GM23338 (cell line): ENCODE measurements around the gene KCNC2.

ENCODE experiments used
- CREB1 ChIP-seq: fragments of 250-450 bp; sonication (Bioruptor Pico); IDR thresholded peaks from 2 replicates; pipeline ENCODE4 v1.5.0; 2020; ENCODE audit warnings: low read depth, mild to moderate bottlenecking, moderate library complexity
- EZH2 ChIP-seq: fragments of 200-600 bp; sonication (generic); IDR thresholded peaks from one replicate; pipeline ENCODE4 v1.8.0; 2017; ENCODE audit warnings: antibody characterized with exemption, mild to moderate bottlenecking, low read depth; ENCODE audit not compliant: unreplicated experiment
- EZH2phosphoT487 ChIP-seq: fragments of 200-600 bp; sonication (generic); IDR thresholded peaks from one replicate; pipeline ENCODE4 v1.8.1; 2018; ENCODE audit warnings: antibody characterized with exemption; ENCODE audit not compliant: unreplicated experiment
- JUNB ChIP-seq: IDR thresholded peaks from one replicate; pipeline ENCODE4 v1.6.1; 2016; ENCODE audit warnings: antibody characterized with exemption; ENCODE audit not compliant: unreplicated experiment
- NANOG ChIP-seq: IDR thresholded peaks from 2 replicates; pipeline ENCODE4 v1.6.1; 2016; ENCODE audit warnings: antibody characterized with exemption, borderline replicate concordance
- POLR2AphosphoS5 ChIP-seq: IDR thresholded peaks from 2 replicates; pipeline ENCODE4 v1.6.1; 2016; ENCODE audit warnings: antibody characterized with exemption, low read depth
- ZNF114 ChIP-seq: fragments of 250-450 bp; sonication (Bioruptor Pico); IDR thresholded peaks from 2 replicates; pipeline ENCODE4 v1.5.0; 2020; ENCODE audit warnings: mild to moderate bottlenecking, moderate library complexity
- ZNF331 ChIP-seq: fragments of 250-450 bp; sonication (Bioruptor Pico); IDR thresholded peaks from 2 replicates; pipeline ENCODE4 v1.5.0; 2020; ENCODE audit warnings: low read depth, mild to moderate bottlenecking, moderate library complexity
- TF ChIP-seq, protein P1 (sequence below), 2 experiments: fragments of 200-600 bp in 1 of 2; sonication (generic) in 1 of 2; conservative IDR thresholded peaks; 2 replicates each; pipeline versions ENCODE4 v1.5.1 to v1.6.1; 2016 to 2017; ENCODE audit warnings: antibody characterized with exemption in 2 of 2, low read depth in 2 of 2, mild to moderate bottlenecking in 2 of 2, moderate library complexity in 1 of 2
- TF ChIP-seq, protein P2 (sequence below): IDR thresholded peaks from one replicate; pipeline ENCODE4 v1.6.1; 2018; ENCODE audit warnings: antibody characterized with exemption; ENCODE audit not compliant: unreplicated experiment
- TF ChIP-seq, protein P3 (sequence below): IDR thresholded peaks from 2 replicates; pipeline ENCODE4 v1.6.1; 2016; ENCODE audit warnings: antibody characterized with exemption

DNA sequence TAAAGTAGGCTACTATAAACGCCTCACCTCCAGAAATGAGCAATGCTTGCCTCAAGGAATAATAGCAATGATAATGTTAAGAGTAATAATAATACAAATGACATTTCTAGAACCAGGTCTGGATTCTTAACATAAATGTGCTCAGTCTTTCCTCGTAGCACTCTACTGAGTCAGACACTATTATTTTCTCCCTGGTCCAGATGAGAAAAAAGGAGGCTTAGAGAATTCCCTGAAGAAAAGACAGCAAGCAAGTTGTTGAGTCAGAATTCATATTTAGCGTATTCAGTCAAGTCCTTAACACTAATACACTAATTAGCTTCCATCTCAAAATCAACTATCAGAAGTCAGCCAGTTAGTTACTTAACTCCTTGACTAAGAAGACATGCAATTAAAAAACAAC, 13.2 kb downstream of the KCNC2 start:
- TF ChIP-seq, protein P1, sequence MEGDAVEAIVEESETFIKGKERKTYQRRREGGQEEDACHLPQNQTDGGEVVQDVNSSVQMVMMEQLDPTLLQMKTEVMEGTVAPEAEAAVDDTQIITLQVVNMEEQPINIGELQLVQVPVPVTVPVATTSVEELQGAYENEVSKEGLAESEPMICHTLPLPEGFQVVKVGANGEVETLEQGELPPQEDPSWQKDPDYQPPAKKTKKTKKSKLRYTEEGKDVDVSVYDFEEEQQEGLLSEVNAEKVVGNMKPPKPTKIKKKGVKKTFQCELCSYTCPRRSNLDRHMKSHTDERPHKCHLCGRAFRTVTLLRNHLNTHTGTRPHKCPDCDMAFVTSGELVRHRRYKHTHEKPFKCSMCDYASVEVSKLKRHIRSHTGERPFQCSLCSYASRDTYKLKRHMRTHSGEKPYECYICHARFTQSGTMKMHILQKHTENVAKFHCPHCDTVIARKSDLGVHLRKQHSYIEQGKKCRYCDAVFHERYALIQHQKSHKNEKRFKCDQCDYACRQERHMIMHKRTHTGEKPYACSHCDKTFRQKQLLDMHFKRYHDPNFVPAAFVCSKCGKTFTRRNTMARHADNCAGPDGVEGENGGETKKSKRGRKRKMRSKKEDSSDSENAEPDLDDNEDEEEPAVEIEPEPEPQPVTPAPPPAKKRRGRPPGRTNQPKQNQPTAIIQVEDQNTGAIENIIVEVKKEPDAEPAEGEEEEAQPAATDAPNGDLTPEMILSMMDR (conservative IDR thresholded peaks at IDR 0.05; ENCODE audit: low read depth in 2 of 2), result no peak
- TF ChIP-seq EZH2phosphoT487 (no peak), ZNF331 (CRISPR knock-in tag) (no peak), ZNF114 (CRISPR knock-in tag) (no peak), POLR2AphosphoS5 (no peak), CREB1 (CRISPR knock-in tag) (no peak), EZH2 (no peak), JUNB (no peak), NANOG (no peak)
- TF ChIP-seq, protein P2, sequence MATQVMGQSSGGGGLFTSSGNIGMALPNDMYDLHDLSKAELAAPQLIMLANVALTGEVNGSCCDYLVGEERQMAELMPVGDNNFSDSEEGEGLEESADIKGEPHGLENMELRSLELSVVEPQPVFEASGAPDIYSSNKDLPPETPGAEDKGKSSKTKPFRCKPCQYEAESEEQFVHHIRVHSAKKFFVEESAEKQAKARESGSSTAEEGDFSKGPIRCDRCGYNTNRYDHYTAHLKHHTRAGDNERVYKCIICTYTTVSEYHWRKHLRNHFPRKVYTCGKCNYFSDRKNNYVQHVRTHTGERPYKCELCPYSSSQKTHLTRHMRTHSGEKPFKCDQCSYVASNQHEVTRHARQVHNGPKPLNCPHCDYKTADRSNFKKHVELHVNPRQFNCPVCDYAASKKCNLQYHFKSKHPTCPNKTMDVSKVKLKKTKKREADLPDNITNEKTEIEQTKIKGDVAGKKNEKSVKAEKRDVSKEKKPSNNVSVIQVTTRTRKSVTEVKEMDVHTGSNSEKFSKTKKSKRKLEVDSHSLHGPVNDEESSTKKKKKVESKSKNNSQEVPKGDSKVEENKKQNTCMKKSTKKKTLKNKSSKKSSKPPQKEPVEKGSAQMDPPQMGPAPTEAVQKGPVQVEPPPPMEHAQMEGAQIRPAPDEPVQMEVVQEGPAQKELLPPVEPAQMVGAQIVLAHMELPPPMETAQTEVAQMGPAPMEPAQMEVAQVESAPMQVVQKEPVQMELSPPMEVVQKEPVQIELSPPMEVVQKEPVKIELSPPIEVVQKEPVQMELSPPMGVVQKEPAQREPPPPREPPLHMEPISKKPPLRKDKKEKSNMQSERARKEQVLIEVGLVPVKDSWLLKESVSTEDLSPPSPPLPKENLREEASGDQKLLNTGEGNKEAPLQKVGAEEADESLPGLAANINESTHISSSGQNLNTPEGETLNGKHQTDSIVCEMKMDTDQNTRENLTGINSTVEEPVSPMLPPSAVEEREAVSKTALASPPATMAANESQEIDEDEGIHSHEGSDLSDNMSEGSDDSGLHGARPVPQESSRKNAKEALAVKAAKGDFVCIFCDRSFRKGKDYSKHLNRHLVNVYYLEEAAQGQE, result no peak
- TF ChIP-seq, protein P3, sequence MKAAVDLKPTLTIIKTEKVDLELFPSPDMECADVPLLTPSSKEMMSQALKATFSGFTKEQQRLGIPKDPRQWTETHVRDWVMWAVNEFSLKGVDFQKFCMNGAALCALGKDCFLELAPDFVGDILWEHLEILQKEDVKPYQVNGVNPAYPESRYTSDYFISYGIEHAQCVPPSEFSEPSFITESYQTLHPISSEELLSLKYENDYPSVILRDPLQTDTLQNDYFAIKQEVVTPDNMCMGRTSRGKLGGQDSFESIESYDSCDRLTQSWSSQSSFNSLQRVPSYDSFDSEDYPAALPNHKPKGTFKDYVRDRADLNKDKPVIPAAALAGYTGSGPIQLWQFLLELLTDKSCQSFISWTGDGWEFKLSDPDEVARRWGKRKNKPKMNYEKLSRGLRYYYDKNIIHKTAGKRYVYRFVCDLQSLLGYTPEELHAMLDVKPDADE, result no peak
